ENCODE results near the gene BTF3L4.
"Not testable (repeated sequence)": the region's sequence is repeated elsewhere in the genome, so short reads cannot be mapped to it uniquely, and the experiment has no call there.

Gene BTF3L4

DNA sequence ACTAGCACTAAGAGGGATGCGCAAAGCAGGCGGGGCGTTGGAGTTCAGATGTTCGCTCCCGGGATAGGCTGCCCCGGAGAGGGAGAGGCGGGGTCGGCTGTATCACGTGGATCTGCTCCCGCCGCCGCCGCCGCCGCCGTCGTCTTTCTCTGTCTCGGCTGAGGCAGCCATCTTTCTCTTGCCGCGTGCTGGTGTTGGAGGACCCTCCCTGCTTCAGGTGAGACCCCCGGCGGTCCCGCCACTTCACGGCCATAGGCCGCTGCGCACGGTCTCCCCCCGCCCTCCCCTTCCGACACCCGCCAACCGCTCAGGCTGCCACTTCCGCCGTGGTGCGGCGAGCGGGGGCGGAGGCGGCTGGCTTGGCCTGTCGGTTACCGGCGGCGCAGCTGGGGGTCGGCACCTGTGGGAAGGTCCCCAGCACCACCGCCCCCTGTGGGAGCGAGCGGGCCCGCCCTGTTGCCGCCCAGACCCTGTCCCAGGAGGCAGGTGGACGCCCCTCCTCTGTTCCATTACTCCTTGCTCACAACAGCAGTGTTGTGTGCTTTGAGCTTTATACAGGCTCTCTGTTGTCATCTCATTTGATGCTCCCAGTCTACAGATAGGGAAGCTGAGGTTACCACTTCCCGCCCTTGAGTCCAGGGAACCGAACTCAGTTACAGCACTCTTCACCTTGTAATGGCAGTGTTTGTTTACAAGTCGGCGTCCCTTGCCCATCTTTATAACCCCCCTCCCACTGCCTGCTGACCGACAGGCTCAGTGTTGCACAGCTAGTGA lies at the start of gene BTF3L4:
Gene BTF3L4, plus strand, starts transcription at position 133 of the 774 bp plus-strand sequence. CDS start 3,553 bp downstream, outside the sequence.
- peak; percentile 91 to 92 for DNase-seq

DNA sequence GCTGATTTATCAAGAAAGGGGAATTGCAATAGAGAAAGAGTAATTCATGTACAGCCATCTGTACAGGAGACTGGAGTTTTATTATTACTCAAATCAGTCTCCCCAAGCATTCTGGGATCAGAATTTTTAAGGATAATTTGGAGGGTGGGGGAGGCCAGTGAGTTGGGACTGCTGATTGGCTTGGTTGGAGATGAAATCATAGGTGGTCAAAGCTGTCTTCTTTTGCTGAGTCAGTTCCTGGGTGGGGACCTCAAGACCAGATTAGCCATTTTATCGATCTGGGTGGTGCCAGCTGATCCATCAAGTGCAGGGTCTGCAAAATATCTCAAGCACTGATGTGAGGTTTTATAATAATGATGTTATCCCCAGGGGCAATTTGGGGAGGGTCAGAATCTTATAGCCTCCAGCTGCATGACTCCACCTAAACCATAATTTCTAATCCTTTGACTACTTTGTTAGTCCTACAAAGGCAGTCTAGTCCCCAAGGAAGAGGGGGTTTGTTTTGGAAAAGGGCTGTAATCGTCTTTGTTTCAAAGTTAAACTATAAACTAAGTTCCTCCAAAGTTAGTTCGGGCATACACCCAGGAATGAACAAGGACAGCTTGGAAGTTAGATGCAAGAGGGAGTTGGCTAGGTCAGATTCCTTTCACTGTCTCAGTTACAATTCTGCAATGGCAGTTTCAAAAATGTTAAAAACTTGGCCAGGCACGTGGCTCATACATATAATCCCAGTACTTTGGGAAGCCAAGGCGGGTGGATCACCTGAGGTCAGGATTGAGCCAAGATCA lies 48.7 kb upstream of the BTF3L4 start:
- DNase-seq, result no peak

DNA sequence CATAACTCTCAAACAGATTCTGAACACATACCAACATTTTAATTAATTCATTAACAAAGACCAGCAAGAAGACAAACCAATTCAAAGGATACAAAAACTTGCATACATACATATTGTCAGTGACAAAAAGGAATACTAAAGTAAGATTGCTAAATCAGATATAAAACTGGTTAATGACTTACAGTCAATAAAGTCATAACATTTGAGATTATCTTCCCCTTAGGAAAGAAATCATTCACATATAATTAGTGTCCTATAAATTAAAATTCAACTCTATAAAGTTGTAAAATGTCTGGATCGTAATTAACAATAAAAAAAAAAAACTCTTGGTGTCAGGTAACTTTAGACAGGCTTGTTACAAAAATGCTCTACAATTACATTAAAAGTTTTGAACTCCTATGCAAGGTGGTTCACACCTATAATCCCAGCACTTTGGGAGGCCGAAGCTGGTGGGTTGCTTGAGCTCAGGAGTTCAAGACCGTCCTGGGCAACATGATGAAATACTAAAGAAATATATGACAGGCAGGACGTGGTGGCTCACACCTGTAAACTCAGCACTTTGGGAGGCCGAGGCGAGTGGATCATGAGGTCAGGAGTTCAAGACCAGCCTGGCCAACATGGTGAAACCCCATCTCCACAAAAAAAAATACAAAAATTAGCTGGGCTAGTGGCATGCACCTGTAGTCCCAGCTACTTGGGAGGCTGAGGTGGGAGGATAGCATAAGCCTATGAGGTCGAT lies 47.9 kb upstream of the BTF3L4 start:
- no peak for DNase-seq

DNA sequence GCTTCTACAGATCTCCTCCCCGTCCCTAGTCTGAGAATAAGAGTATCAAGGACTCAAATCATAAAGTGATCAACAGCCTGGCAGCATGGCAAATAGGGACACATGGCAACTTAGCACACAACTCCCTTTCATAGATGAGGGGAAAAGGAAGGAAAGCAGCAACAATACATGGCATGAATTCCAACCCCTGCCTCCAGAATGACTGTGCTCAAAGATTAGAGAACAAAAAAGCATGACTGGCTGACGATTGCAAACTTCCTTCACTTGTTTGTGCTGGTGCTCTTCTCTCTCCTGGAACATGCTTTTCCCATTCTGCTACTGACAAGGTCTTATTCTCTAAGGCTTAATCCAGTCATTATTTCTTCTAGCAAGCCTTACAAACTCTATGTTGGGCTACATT lies 34.0 kb upstream of the BTF3L4 start:
- no peak for DNase-seq

DNA sequence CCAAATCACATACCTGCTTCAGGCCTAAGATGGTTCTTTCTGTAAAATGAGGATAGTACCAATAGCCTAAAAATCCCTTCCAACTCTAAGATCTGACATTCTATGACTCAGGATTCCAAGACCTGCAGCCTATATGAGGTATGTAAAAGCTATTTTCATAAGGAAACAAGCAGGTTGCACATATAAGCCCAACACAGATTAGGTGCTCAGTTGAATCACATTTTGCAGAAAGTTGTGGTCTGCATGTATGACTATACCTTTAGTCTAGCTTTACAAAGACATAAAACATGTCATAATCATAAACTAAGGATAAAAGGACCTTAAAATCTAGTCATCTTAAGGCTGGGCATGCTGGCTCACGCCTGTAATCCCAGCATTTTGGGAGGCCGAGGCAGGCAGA lies 29.8 kb upstream of the BTF3L4 start:
- no peak for DNase-seq

DNA sequence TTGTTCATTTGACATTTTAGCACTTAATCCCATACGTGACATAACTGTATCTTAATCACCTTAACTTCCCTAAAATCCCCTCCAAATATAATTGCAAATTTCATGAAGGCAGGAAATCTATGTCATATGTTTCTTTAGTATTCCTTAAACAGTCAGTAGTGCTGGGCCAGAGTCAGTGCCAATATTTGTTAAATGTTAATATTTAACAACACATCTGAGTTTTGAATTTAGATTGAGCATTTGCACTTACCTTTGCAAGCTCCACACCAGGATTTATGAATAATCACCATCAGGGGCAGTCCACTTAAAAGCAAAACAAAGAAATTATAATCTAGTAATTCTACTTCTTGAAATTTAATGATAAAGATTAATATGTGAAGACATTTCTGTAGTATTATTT lies 27.8 kb upstream of the BTF3L4 start:
- DNase-seq, result no peak

DNA sequence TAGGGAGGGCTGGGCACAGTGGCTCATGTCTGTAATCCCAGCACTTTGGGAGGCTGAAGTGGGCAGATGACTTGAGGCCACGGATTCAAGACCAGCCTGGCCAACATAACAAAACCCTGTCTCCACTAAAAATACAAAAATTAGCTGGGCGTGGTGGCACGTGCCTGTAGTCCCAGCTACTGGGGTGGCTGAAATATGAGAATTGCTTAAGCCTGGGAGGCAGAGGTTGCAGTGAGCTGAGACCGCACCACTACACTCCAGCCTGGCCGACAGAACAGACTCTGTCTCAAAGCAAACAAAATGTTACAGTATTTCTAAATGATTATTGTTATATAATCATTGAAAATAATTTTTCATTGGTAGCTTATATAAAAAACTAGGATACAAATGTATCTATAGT lies 27.3 kb upstream of the BTF3L4 start:
- not testable (repeated sequence) for DNase-seq

DNA sequence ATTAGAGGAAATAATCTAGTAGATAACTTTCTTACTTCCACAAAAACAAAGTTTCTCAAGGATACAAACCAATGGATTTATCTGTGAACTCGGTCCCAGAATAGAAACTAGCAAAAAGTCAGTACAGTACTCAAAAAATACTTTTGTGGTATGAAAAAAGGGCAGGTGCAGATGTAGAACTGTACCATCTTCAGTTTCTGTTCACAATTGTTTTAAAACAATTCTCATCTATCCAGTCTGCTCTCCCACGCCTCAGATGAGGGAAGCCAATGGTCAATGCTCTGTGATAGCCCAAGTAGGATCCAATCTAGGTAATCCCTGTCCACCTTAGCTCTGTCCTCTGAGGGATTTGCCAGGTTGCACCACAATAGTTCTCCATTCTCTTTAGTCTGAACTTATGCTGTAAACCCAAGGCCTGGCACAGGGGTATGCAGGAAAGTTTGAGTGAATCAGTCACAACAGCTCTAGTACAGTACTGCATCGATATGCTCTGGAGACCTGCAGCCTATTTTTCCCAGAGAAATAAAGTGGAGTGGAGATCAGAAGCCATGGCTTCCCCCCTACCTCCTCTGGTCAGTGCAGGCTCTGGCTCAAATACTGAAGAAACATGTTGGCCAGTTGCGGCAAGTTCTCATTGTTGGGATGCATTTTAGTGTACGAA lies 23.8 kb upstream of the BTF3L4 start:
- no peak for DNase-seq

DNA sequence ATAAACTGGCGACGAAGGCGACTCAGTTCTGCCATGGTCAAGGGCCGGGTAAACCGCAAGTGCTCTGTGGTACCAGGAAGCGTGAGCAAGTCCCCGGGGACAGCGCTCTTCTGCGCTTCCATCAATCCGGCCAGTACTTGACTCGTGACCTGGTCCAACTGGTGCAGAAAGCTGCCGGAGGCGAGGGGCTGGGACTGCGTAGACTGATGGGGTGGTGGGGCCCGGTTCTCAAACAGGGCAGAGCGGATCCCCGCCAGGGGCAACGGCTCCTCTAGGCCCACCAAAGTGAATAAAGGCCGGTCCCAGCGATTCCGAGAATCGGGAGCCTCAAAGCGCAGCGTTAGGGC lies 23.3 kb upstream of the BTF3L4 start:
- peak; percentile 11 to 13 for DNase-seq

DNA sequence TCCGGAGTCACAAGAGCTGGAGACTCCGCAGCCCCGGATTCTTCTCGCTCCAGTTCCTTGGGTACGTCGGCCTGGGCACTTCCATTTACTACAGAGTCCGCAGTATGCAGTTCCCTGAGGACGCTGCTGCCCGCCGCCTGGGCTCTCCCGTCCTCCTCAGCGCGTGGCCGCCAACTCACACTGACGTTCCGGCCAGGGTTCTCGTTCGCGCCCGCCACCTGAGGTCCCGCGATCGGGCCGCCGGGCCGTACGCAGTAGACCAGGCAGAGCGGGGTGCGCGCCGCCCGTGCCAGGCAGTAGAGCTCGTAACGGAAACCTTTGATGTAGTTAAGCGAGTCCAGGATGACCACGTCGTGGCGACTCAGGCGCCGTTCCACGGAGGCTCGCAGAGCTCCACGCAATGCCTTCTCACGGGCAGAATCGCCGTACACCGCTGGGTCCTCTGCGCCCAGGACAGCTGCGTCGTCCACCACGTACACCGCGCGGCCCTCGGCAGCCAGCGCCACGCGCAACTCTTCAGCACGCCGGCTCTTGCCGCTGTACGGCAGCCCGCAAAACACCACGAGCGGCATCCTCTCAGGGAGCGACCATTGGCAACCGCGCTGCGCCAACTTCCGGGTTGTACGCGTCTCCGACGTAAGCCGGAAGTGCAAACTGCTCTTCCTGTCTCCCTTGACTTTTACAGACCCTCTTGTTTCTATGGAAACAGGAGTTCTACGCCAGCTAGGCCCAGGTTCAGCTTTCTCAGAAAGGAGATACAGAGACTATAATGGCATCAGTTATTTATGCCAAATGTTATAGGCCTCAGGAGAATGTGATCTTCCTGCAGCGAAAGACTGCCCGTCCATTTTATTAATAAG lies 22.7 kb upstream of the BTF3L4 start, which contains the start of gene KTI12:
Gene KTI12, minus strand, starts transcription at position 621 of the 860 bp plus-strand sequence. Its CDS starts 49 bp downstream, at position 572.
- DNase-seq, result peak; percentile 91 to 93

DNA sequence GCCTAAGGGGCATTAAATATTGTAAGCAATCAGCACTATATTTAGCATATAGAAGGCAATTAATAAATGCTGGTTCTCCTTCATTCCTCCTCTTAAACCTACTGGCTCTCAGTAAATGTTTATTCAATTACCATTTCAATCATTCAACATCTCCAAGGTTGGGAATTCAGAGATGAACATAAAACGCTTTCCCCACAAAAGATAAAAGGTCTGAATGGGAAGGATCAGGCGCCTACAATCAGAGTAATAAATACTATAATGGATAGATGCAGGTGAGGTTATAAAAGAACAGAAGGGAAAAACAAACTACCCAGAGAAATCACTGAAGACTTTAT lies 22.1 kb upstream of the BTF3L4 start:
- no peak for DNase-seq

DNA sequence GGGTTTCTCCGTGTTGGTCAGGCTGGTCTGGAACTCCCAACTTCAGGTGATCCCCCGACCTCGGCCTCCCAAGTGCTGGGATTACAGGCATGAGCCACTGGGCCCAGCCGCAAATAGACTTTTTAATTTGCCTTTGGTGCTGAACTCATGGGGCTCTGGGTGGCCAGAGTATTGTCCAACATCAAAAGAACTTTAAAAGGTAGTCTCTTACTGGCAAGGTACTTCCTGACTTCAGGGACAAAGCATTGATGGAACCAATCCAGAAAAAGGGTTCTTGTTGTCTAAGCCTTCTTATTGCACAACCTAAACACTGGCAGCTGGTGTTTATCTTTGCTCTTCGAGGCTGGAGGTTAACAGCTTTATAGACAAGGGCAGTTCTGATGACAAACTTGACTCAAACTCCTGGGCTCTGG lies 18.7 kb upstream of the BTF3L4 start:
- no peak for DNase-seq

DNA sequence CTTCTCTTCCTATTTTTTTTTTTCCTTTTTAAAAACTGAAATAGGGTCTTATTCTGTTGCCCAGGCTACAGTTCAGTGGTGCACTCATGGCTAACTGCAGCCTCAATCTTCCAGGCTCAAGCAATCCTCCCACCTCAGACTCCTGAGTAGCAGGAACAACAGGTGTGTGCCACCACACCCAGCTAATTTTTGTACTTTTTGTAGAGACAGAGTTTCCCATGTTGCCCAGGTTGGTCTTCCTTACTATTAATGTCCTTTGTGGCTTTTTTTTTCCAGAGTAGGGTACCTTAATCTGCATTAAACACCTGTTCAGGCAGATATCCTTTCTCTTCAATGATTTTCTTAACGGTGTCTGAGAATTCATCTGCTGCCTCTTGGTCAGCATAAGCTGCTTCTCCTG lies 18.2 kb upstream of the BTF3L4 start:
- no peak for DNase-seq

DNA sequence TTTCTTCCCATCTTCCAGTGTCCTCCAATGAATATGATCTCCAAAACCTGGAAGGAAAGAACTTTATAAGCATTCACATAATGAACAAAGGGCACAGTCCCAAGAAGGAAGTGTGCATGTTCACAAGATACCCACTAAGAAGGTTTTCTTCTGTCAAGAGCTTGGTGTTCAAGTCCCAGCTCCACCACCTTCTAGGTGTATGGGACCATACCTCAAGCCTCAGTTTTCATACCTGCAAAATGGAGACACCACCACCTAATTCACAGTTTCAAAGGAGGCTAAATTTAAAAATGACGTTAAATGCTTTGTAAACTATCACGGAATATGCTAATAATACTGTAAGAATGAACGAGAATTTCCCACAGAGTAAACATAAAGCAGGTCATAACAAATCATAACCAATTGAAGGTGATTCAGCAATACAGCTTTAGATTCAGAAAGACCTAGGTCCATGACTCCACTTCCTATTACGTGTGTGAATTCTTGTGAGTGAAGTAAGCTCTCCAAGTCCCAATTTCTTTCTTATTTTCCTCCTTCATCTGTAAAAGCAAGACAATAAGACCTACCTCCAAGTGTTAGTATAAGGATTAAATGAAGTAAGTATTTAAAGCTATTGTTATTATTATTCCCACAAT lies 14.4 kb upstream of the BTF3L4 start:
- no peak for DNase-seq

DNA sequence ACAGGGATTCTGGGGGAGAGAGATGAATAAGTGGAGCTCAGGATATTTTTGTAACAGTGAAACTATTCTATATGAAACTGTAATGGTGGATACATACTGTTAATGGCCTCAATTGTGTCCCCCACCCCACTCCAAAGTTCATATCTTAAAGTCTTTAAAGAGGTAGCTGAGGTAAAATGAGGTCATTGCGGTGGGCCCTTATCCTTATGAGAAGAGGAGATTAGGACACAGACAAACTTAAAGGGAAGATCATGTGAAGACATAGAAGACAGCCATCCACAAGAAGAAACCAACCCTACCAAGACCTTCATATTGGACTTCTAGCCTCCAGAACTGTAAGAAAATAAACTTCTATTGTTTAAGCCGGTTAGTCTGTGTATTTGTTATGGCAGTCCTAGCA lies 10.9 kb upstream of the BTF3L4 start:
- no peak for DNase-seq

DNA sequence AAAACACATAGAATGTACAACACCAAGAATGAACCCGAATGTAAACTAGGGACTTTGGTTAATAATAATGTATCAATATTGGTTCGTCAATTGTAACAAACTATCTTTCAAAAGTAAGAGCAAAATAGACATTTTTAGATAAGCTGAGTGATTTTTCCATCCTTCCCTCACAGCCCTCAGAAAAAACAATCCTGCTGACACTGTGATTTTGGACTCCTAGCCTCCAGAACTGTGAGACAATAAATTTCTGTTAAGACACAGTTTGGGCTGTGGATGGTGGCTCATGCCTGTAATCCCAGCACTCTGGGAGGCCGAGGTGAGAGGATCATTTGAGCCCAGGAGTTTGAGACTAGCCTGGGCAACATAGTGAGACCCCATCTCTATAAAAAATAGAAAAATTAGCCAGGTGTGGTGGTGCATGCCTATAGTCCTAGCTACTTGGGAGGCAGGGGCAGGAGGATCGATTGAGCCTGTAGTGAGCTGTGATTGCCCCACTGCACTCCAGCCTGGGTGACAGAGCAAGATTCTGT lies 10.4 kb upstream of the BTF3L4 start:
- DNase-seq, result not testable (repeated sequence)

DNA sequence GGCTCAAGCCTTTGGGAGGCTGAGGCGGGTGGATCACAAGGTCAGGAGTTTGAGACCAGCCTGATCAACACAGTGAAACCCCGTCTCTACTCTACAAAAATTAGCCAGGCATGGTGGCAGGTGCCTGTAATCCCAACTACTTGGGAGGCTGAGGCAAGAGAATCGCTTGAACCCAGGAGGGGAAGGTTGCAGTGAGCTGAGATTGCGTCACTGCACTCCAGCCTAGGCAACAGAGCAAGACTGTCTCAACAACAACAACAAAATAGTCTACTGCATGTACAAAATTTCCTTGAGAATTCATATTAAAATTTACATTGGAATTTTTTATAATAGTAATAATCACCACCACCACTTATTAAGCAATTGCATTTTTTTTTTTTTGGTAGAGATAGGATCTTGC lies 6.8 kb upstream of the BTF3L4 start:
- not testable (repeated sequence) for DNase-seq

DNA sequence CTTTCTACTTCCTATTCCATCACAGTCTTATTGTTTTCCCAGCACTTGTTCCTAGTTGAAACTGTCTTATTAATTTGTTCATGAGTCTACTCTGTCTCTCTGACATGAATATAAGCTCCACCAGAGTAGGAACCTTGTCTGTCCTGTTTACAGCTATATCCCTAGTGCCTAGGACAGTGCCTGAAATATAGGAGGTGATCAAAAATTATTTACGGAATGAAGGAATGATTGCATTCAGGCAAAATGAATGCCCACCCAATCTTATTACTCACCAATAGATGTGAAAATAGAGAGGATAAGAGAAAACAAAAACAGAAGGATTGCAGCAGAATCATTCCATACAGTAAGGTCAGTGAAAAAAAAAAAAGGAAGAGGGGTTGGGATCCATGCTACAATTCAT lies 2.2 kb upstream of the BTF3L4 start:
- no peak for DNase-seq

DNA sequence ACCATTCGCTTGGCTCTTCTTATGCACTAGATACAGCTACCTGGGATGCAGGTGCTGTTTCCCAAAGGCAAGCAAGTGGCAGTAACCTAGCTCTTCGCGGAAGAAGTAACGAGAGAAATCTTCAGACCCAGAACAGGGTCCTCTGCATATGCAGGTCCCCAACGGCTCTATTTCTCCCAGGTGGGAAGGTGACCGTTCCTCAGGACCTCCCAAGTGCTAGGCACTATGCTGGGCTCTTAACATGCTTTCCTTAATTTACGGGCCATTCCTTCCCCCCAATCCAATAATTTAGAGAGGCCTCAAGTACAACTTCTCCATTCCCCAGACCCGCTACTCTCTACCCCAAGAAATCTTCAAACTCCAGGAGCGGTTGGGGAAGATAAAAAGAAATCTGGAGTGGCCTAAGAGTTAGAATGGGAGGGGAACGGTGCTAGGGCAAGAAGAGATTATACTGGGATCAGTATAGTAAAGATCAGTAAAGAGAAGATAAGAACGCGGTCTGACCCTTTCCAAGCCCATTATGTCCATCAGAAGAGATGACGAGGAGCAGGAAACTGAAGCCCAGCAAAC lies 1.5 kb upstream of the BTF3L4 start:
- no peak for DNase-seq

DNA sequence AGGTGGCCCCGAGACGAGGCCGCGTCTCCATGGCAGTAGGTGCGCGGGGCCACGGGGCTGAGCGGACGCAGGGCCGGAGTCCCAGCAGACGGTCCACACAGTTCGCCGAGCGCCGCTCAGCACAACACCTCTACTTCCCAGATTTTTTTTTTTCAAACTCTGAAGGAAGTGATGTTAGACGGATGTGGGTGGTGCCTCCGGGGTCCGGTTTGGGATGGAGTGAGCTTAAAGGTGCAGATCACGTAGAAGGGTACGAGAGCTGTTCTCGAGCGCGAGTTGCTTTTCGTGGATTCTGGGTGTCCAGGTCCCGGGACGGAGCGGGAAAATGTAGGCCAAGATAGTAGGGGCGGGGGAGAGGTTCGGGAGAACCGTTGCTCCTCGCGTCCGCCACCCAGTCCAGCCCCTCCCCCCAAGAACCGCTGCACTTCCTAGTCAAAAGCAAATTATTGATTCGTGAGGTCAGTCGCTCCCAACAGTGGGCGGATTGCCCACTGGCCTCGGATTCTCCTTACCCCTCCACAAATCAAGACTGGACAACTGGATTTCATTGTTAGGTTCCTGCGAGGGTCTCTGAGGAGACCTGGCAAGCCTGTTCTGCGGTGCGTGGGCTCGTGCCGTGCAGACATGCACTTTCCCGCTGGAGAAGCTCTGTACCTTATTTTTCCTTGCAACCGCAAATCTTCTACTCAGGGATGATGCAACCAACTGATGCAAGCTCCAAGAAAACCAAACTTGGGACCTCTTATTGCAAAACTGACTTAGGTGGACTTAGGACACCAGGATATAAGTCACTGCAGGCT lies 829 bp upstream of the BTF3L4 start, which contains the start of gene TXNDC12:
Gene TXNDC12, minus strand, starts transcription at position 126 of the 800 bp plus-strand sequence. Its CDS starts 95 bp downstream, at position 31.
- peak; percentile 62 to 69 for DNase-seq

All from CD4-positive, alpha-beta T cell treated with Interleukin-4 for 1 hour (primary cell).